ENCODE data around the gene RALGPS1.

The RALGPS1 gene

DNA sequence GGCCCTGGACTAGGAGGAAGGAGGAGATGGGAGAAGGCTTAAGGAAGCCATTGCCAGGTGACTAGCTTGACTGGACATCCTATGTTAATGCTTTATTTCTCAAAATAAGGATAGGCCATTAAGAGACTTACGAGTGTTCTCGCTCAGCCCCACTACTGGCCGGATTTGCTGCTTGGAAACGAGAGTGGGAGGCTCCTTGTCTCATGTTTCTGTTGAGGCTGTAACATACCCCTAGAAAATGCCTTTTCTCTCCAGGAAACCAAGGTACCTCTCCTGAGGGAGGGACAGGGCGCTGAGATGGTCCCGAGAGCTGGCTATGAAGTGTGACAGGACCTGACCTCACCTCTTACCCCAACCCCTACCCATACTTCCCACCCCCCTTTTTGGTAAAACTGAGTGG is 60.0 kb downstream of the RALGPS1 start:
- H3K36me3 ChIP-seq (ENCODE audit: control insufficient read depth, insufficient read depth, low read length), result no peaks in the 10 kb centered on the region
- H3K79me2 ChIP-seq, result no peaks in the 10 kb centered on the region
- no peaks in the 10 kb centered on the region for H3K9me3 ChIP-seq (ENCODE audit: control insufficient read depth, low read length)
- H3K27ac ChIP-seq, result peak overlapping the region; percentile 42
- peak overlapping the region; percentile 58 for H2AFZ ChIP-seq
- H3K4me1 ChIP-seq, result peaks cover 9% of the 10 kb centered on the region
- H3K9ac ChIP-seq, result no peak overlapping the region
- H3K27me3 ChIP-seq (ENCODE audit: control insufficient read depth, insufficient read depth, low read length), result no peaks in the 10 kb centered on the region
- no peak overlapping the region for H3K4me2 ChIP-seq (ENCODE audit: low read length)
- no peak overlapping the region for H3K4me3 ChIP-seq (ENCODE audit: low read depth, low read length)
- TF ChIP-seq, protein P1, sequence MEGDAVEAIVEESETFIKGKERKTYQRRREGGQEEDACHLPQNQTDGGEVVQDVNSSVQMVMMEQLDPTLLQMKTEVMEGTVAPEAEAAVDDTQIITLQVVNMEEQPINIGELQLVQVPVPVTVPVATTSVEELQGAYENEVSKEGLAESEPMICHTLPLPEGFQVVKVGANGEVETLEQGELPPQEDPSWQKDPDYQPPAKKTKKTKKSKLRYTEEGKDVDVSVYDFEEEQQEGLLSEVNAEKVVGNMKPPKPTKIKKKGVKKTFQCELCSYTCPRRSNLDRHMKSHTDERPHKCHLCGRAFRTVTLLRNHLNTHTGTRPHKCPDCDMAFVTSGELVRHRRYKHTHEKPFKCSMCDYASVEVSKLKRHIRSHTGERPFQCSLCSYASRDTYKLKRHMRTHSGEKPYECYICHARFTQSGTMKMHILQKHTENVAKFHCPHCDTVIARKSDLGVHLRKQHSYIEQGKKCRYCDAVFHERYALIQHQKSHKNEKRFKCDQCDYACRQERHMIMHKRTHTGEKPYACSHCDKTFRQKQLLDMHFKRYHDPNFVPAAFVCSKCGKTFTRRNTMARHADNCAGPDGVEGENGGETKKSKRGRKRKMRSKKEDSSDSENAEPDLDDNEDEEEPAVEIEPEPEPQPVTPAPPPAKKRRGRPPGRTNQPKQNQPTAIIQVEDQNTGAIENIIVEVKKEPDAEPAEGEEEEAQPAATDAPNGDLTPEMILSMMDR (IDR thresholded peaks at IDR 0.05), result no peak

DNA sequence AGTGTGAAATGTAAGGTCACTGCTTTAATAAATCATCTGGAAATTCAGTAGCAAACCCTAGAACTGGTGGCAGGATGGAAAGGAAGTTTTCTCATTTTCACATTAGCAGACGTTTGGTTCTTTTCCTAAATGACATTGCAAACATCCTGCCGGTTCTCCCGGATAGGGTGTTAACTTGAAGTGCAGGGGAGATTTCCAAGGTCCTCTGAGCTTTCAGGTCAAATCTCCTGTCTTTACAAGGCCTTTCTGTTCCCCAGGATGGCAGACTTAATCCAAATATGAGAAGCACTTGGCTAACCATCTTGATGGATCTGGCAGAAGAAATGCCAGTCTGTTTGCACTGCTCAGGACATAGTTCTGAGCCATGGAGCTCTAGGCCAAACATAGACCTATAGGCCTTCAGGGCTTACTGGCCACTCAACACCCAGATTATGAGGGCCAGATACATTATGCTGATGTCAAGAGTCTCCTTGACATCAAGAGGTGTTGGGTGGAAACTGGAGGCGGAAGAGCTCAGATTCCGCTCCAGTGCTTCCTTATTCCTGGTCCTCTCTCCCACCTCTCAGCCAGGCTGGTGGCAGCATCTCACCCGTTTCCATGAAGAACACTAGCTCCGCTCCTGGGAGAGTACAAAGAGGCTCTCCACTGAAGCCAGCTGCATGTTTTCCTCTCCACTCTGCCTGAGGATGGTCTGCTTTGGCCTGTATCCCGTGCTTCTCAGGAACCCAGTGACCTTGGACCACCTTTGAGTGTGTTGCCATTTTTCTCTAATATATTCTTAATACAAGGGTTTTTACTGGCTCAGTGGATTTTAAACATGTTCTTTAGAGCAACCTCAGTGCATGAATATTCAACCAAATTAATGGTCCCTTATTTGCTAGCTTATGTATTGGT is 61.0 kb downstream of the RALGPS1 start:
- H3K27ac ChIP-seq, result peak overlapping the region; percentile 42
- TF ChIP-seq, protein P1 (IDR thresholded peaks at IDR 0.05), result no peak
- no peak overlapping the region for H3K4me3 ChIP-seq (ENCODE audit: low read depth, low read length)
- H3K79me2 ChIP-seq, result no peaks in the 10 kb centered on the region
- H3K36me3 ChIP-seq (ENCODE audit: control insufficient read depth, insufficient read depth, low read length), result no peaks in the 10 kb centered on the region
- no peak overlapping the region for H2AFZ ChIP-seq
- peaks cover 16% of the 10 kb centered on the region for H3K4me1 ChIP-seq
- no peak overlapping the region for H3K9ac ChIP-seq
- no peaks in the 10 kb centered on the region for H3K27me3 ChIP-seq (ENCODE audit: control insufficient read depth, insufficient read depth, low read length)
- H3K9me3 ChIP-seq (ENCODE audit: control insufficient read depth, low read length), result no peaks in the 10 kb centered on the region
- no peak overlapping the region for H3K4me2 ChIP-seq (ENCODE audit: low read length)

DNA sequence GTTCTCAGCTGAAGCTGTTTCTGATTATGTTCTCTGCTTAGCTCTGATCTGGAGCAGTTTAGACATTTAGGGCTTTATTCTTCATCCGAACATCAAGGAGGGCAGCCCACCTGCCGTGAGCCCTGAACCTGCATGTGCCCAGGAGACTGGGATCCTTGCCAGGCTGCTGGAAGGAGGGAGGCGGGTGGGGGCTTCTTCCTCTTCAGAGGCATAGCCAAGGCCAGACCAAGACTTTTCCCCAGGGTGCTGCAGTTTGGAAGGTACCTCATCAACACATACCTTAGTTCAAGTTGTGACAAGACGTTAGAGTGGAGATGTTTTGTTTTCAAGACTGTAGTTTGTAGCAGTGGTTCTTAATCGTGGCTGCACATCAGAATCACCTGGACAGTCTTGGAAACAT is 64.9 kb downstream of the RALGPS1 start:
- no peaks in the 10 kb centered on the region for H3K79me2 ChIP-seq
- H3K4me3 ChIP-seq (ENCODE audit: low read depth, low read length), result no peak overlapping the region
- no peak overlapping the region for H3K4me2 ChIP-seq (ENCODE audit: low read length)
- H3K9me3 ChIP-seq (ENCODE audit: control insufficient read depth, low read length), result no peaks in the 10 kb centered on the region
- H3K36me3 ChIP-seq (ENCODE audit: control insufficient read depth, insufficient read depth, low read length), result no peaks in the 10 kb centered on the region
- no peak overlapping the region for H2AFZ ChIP-seq
- TF ChIP-seq, protein P1 (IDR thresholded peaks at IDR 0.05), result no peak
- peaks cover 16% of the 10 kb centered on the region for H3K4me1 ChIP-seq
- no peak overlapping the region for H3K27ac ChIP-seq
- H3K27me3 ChIP-seq (ENCODE audit: control insufficient read depth, insufficient read depth, low read length), result no peaks in the 10 kb centered on the region
- H3K9ac ChIP-seq, result no peak overlapping the region

DNA sequence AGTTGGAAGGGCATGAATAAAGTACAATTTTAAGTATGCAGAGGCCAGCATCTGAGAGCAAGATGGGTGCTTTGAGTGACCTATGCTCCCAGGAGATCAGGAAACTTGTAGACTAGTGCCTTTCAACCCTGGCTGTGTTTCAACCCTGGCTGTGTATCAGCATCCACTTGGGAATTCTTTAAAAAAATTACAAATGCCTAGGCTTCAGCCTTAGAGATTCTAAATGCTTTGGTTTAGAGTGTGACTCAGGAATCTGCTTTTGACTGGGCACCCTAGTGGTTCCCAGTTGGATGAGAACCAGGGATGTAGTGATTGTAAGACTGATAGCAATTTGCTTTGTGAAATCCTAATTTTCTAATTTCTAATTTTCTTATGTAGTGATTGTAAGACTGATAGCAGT is 65.6 kb downstream of the RALGPS1 start:
- no peak overlapping the region for H3K9ac ChIP-seq
- H3K9me3 ChIP-seq (ENCODE audit: control insufficient read depth, low read length), result no peaks in the 10 kb centered on the region
- no peak overlapping the region for H3K27ac ChIP-seq
- TF ChIP-seq, protein P1 (IDR thresholded peaks at IDR 0.05), result no peak
- no peak overlapping the region for H3K4me3 ChIP-seq (ENCODE audit: low read depth, low read length)
- H3K27me3 ChIP-seq (ENCODE audit: control insufficient read depth, insufficient read depth, low read length), result no peaks in the 10 kb centered on the region
- no peaks in the 10 kb centered on the region for H3K79me2 ChIP-seq
- H2AFZ ChIP-seq, result no peak overlapping the region
- H3K4me1 ChIP-seq, result peaks cover 21% of the 10 kb centered on the region
- no peak overlapping the region for H3K4me2 ChIP-seq (ENCODE audit: low read length)
- H3K36me3 ChIP-seq (ENCODE audit: control insufficient read depth, insufficient read depth, low read length), result no peaks in the 10 kb centered on the region

DNA sequence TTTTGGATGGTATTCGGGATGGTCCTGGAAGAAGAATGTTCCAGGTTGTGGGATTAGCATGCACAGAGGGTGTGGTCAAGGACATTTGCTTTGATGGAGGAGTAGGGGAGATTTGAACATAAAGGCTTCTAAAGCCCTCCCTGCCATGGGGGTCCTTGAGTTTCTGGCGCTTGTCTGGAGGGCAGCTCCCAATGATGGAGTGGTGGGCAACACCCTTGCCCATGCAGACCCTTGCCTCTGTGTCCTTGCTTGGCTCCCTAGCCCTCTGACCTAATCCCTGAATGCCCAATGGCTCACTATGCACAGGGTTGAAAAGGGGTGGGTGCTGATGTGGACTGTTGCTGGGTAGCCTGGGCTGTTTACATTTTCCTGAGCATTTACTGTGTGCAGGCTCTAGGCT is 66.6 kb downstream of the RALGPS1 start:
- Histone ChIP-seq H3K36me3 (ENCODE audit: control insufficient read depth, insufficient read depth, low read length) (no peaks in the 10 kb centered on the region), H3K4me1 (peaks cover 25% of the 10 kb centered on the region), H3K9me3 (ENCODE audit: control insufficient read depth, low read length) (no peaks in the 10 kb centered on the region), H3K27ac (no peak overlapping the region), H2AFZ (no peak overlapping the region), H3K9ac (no peak overlapping the region), H3K4me2 (ENCODE audit: low read length) (no peak overlapping the region), H3K79me2 (no peaks in the 10 kb centered on the region), H3K27me3 (ENCODE audit: control insufficient read depth, insufficient read depth, low read length) (no peaks in the 10 kb centered on the region), H3K4me3 (ENCODE audit: low read depth, low read length) (no peak overlapping the region)
- TF ChIP-seq, protein P1 (IDR thresholded peaks at IDR 0.05), result no peak

Data from parathyroid adenoma (tissue), 2 donors.